GM10847 (cell line): Measurements from ENCODE around the gene NLRX1.

Source experiments
- POLR2A ChIP-seq: IDR thresholded peaks from 2 replicates; pipeline ENCODE4 v1.6.1; 2011; ENCODE audit not compliant: insufficient read length; ENCODE audit errors: extremely low read depth

The NLRX1 gene

GRCh38 chr11:119149786-119150275 lies 18.7 kb upstream of the NLRX1 start:
- TF ChIP-seq POLR2A: no peak

GRCh38 chr11:119152043-119152442 lies 16.5 kb upstream of the NLRX1 start:
- no peak for TF ChIP-seq POLR2A

GRCh38 chr11:119152604-119153003 lies 15.9 kb upstream of the NLRX1 start:
- no peak for TF ChIP-seq POLR2A

GRCh38 chr11:119153049-119153818 lies 15.3 kb upstream of the NLRX1 start:
- TF ChIP-seq POLR2A: no peak

- no peak for TF ChIP-seq POLR2A
Measured at GRCh38 chr11:119154178-119154577, 14.3 kb upstream of the NLRX1 start.

GRCh38 chr11:119155733-119156492 lies 12.6 kb upstream of the NLRX1 start:
- TF ChIP-seq POLR2A: no peak

- no peak for TF ChIP-seq POLR2A
Measured at GRCh38 chr11:119156496-119156895, 12.0 kb upstream of the NLRX1 start.

GRCh38 chr11:119157063-119157462 lies 11.5 kb upstream of the NLRX1 start:
- TF ChIP-seq POLR2A: no peak

- no peak for TF ChIP-seq POLR2A
Measured at GRCh38 chr11:119158467-119158866, 10.1 kb upstream of the NLRX1 start.

GRCh38 chr11:119160151-119160550 lies 8.4 kb upstream of the NLRX1 start:
- TF ChIP-seq POLR2A: no peak

- no peak for TF ChIP-seq POLR2A
Measured at GRCh38 chr11:119161871-119162270, 6.7 kb upstream of the NLRX1 start.

GRCh38 chr11:119166368-119167076 lies 2.0 kb upstream of the NLRX1 start:
- no peak for TF ChIP-seq POLR2A

GRCh38 chr11:119167933-119168332 lies 592 bp upstream of the NLRX1 start:
- no peak for TF ChIP-seq POLR2A

- TF ChIP-seq POLR2A: no peak
Measured at GRCh38 chr11:119169282-119169719, 776 bp downstream of the NLRX1 start.

GRCh38 chr11:119172513-119172912 lies 4.0 kb downstream of the NLRX1 start:
- TF ChIP-seq POLR2A: no peak

- no peak for TF ChIP-seq POLR2A
Measured at GRCh38 chr11:119173453-119173852, 4.9 kb downstream of the NLRX1 start.
